RWPE2 (cell line): ENCODE measurements around the gene SDR9C7.

Experiments
- ATAC-seq: fragments of 200-7000 bp; cut with Tn5 transposase; 3 replicates; pipeline ENCODE4 v1.9.1; 2021; ENCODE audit warnings: low read depth
- DNase-seq: peaks from one replicate; pipeline ENCODE4 v3.0.0-alpha.2; 2020; ENCODE audit warnings: low spot score
- H3K27ac ChIP-seq: fragments of 450-650 bp; 2 replicates; pipeline ENCODE4 v1.5.1; 2017; ENCODE audit warnings: mild to moderate bottlenecking; ENCODE audit not compliant: poor library complexity, severe bottlenecking
- H3K27me3 ChIP-seq: fragments of 250-450 bp; sonication (Bioruptor Pico); 2 replicates; pipeline ENCODE4 v1.5.1; 2021; ENCODE audit warnings: mild to moderate bottlenecking, moderate library complexity; ENCODE audit not compliant: insufficient read depth, poor library complexity, severe bottlenecking
- H3K36me3 ChIP-seq: fragments of 250-450 bp; sonication (Bioruptor Pico); 2 replicates; pipeline ENCODE4 v1.5.1; 2020; ENCODE audit warnings: low read depth, mild to moderate bottlenecking, moderate library complexity
- H3K4me1 ChIP-seq: fragments of 250-450 bp; sonication (Bioruptor Pico); 2 replicates; pipeline ENCODE4 v1.5.1; 2021; ENCODE audit warnings: mild to moderate bottlenecking, moderate library complexity; ENCODE audit not compliant: insufficient read depth, poor library complexity, severe bottlenecking
- H3K4me3 ChIP-seq: fragments of 250-450 bp; sonication (Bioruptor Pico); 2 replicates; pipeline ENCODE4 v1.5.1; 2021; ENCODE audit warnings: mild to moderate bottlenecking, moderate library complexity; ENCODE audit not compliant: severe bottlenecking
- H3K9me3 ChIP-seq: fragments of 250-450 bp; sonication (Bioruptor Pico); 2 replicates; pipeline ENCODE4 v1.5.1; 2021; ENCODE audit warnings: mild to moderate bottlenecking, moderate library complexity; ENCODE audit not compliant: severe bottlenecking
- TF ChIP-seq, protein P1 (sequence below): fragments of 450-650 bp; IDR thresholded peaks from one replicate; pipeline ENCODE4 v1.5.1; 2017; ENCODE audit warnings: mild to moderate bottlenecking, moderate library complexity; ENCODE audit not compliant: poor library complexity, severe bottlenecking

SDR9C7 gene

DNA sequence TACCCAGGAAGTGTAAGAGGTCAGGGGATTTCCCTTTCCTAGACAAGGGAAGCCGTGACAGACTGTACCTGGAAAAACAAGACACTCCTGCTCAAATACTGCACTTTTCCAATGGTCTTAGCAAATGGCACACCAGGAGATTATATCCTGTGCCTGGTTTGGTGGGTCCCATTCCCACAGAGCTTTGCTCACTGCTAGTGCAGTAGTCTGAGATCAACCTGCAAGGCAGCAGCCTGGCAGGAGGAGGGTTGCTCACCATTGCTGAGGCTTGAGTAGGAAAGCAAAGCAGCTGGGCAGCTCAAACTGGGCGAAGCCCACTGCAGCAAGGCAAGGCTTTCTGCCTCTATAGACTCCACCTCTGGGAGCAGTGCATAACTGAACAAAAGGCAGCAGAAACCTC, 24.2 kb upstream of the SDR9C7 start:
- Histone ChIP-seq H3K4me1 (peaks cover 22% of the 10 kb centered on the region), H3K9me3 (peaks cover 7% of the 10 kb centered on the region), H3K4me3 (no peak overlapping the region), H3K27me3 (no peaks in the 10 kb centered on the region), H3K36me3 (no peaks in the 10 kb centered on the region), H3K27ac (no peak overlapping the region)
- DNase-seq: no peak
- TF ChIP-seq, protein P1, sequence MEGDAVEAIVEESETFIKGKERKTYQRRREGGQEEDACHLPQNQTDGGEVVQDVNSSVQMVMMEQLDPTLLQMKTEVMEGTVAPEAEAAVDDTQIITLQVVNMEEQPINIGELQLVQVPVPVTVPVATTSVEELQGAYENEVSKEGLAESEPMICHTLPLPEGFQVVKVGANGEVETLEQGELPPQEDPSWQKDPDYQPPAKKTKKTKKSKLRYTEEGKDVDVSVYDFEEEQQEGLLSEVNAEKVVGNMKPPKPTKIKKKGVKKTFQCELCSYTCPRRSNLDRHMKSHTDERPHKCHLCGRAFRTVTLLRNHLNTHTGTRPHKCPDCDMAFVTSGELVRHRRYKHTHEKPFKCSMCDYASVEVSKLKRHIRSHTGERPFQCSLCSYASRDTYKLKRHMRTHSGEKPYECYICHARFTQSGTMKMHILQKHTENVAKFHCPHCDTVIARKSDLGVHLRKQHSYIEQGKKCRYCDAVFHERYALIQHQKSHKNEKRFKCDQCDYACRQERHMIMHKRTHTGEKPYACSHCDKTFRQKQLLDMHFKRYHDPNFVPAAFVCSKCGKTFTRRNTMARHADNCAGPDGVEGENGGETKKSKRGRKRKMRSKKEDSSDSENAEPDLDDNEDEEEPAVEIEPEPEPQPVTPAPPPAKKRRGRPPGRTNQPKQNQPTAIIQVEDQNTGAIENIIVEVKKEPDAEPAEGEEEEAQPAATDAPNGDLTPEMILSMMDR: no peak
- no peak for ATAC-seq

DNA sequence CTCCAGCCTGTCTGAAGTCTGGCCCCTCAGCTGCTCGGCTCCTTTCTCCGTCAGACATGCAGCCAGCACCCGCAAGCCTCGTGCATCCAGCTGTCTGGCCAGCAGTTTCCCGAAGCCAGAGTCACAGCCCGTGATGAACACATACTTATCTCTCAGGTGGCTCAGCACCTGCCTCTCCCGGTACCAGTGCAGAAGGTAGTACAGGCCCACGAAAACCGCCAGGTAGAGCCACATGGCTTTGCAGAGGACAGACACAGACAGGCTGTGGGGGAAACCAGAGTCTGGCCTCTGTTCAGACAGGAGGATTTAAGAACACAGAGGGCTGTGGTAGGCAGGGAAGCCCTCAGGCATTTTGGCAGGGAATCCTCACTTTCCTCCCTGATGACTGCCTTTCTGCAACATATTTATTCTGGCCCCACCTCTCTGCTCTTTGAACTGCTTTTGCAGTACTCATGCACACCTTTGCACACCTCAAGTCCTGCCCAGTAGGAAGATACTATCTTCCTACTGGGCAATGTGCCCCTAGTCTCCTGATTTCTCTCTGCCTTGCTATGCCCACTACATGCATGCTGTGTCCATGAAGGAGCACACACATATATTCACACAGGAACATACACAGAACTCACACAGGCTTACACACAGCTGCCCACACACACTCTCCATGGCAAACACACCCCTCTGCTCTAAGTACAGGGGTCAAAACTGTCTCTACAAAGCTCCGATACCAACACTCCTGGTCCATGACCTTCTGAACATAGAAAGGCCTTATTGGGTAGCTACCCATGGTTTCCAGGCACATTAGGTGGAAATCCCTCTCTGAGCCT, 23.2 kb upstream of the SDR9C7 start, which contains the start of gene RDH16:
Gene RDH16, minus strand, starts transcription at position 380 of the 824 bp plus-strand sequence. Its CDS starts 146 bp downstream, at position 234.
- Histone ChIP-seq H3K4me3 (no peak within 1 kb of the TSS), H3K4me1 (peaks cover 22% of the 10 kb centered on the region), H3K36me3 (no peaks in the 10 kb centered on the region), H3K9me3 (peaks cover 7% of the 10 kb centered on the region), H3K27ac (peak within 1 kb of the TSS; percentile 31), H3K27me3 (no peaks in the 10 kb centered on the region)
- peak; percentile 94 for ATAC-seq
- DNase-seq: peak; percentile 77
- TF ChIP-seq, protein P1: no peak

DNA sequence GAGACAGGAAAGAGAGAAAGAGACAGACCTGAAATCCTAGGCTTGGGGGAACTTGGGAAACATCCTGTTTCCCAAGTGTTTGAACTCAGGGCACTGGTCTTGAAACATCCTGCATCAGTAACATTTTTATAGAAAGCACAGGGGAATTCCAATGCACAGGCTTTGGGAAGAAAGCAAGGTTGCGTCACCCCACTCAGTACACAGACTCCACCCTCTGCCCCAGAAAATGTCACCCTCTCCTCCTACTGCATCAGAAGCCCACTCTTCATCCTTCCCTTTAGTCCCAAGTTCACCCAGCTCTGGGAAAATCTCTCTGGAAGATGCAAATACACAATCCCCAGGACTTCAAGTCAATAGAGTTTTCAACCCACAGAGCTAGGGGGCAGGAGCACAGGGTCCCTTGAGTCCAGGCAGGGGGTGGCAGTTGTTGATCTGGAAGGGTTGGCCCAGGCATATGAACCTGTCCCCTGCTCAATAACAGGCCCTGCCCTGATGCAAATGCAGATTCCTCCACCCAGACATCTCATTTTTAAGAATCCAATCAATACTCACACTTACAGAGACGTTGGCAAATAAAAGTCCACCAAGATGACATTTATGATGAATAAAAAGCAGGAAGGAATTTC, 21.5 kb upstream of the SDR9C7 start:
- TF ChIP-seq, protein P1: no peak
- Histone ChIP-seq H3K4me3 (no peak overlapping the region), H3K27ac (no peak overlapping the region), H3K27me3 (no peaks in the 10 kb centered on the region), H3K4me1 (peaks cover 22% of the 10 kb centered on the region), H3K9me3 (peaks cover 7% of the 10 kb centered on the region), H3K36me3 (no peaks in the 10 kb centered on the region)
- DNase-seq: no peak
- 0 out of 3 replicates have a peak, but pooled peaks have one; percentile 17 for ATAC-seq

DNA sequence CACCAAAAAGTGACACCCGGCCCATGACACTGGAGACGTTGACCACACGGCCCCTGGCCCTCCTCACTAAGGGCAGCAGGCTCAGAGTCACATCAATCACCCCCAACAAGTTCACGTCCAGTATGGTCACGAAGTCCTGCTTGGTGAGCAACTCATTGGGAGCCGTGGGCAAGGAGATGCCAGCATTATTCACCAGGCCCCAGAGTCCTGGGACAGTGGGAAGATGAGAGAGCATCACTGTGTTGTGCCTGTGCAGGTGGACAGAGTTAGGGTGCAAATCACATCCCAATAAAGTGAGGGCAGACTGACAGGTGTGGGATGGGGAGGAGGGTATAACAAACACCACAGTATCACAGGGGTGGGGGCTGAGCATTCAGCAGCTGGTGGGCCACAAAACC, 20.7 kb upstream of the SDR9C7 start:
- Histone ChIP-seq H3K9me3 (peaks cover 7% of the 10 kb centered on the region), H3K27ac (no peak overlapping the region), H3K36me3 (no peaks in the 10 kb centered on the region), H3K4me1 (peaks cover 22% of the 10 kb centered on the region), H3K4me3 (no peak overlapping the region), H3K27me3 (no peaks in the 10 kb centered on the region)
- no peak for DNase-seq
- no peak for ATAC-seq
- TF ChIP-seq, protein P1: no peak
